Posterior vena cava (tissue), 2 donors: ENCODE measurements around the gene OBSCN. TPM values are rescaled to one million over a fixed set of nuclear protein-coding genes. Genes with fewer than 3 reads are reported as not detected.

Source experiments
- DNase-seq: peaks from one replicate; pipeline ENCODE4 v3.0.0-alpha.2; 2020; ENCODE audit warnings: low spot score
- intact Hi-C, 2 donors: fragments of 100-400 bp; cut with DNase I; formaldehyde crosslinking; loops; one replicate each; pipeline versions ENCODE4 v1.14.1 to v1.14.2; 2022 to 2023
- microRNA-seq, 2 donors: library from miRNA; unstranded; fragments of <30 nt; microRNA quantifications; one replicate each; pipeline ENCODE4 v1.2.0, GENCODE V29; 2020 to 2021; ENCODE audit warnings: borderline microRNAs expressed in 2 of 2
- total RNA-seq, 2 donors: library from RNA; stranded (reverse); fragmentation: NEBNext Ultra II Directional; extraction: Animal tissue kit (Norgen Biotek cat#: 25700); gene quantifications; one replicate each; pipeline ENCODE4 v1.2.1, GENCODE V29; 2021
- donor health status: DM: yes; HTN: yes; CAD: no.
- donor health status: DM: yes; HTN: yes; CAD: no.

The OBSCN gene
- total RNA-seq, 2 donors from 2014 or later, result 3.5 to 6.3 TPM

DNA sequence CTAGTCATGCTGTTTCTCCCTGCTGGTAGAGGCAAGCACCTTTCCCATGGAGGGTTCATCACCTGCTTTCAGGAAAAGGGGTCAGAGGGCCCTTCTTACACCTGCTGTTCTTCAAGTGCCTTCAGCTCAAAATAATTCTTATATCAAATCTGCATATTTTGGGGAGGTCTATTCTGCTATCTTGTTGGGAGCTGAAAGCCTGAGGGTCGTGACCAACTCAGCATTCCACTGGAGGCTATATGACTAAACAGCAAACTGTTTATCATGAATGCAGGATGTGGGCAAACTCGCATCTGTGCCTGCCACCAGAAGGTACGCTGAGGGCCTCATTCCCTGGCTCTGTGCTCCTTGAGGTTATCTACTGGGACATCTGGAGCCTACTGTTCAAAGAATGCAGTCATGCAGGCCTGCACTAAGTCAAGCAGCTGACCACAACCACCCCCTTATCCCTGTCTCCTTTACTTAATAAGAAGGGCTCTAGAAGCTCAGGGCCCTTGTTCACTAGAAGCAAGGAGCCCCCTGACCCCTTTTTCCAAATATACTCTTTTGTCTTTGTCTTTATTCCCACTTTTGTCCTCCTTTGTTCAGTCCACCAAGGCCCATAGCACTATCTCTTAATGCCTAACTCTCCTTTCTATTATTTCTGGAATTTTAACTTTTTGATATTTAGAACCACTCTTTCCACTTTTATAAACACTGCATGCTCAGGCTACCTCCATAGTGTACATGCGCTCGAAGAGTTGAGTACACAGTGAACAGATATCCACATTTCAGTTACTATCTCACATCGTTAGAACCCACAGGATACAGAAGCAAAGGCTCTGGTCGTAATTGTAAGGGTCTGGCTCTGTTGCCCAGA lies 213.4 kb downstream of the OBSCN start:
- DNase-seq, result peak; percentile 11
- intact Hi-C loops, result no loop called here

DNA sequence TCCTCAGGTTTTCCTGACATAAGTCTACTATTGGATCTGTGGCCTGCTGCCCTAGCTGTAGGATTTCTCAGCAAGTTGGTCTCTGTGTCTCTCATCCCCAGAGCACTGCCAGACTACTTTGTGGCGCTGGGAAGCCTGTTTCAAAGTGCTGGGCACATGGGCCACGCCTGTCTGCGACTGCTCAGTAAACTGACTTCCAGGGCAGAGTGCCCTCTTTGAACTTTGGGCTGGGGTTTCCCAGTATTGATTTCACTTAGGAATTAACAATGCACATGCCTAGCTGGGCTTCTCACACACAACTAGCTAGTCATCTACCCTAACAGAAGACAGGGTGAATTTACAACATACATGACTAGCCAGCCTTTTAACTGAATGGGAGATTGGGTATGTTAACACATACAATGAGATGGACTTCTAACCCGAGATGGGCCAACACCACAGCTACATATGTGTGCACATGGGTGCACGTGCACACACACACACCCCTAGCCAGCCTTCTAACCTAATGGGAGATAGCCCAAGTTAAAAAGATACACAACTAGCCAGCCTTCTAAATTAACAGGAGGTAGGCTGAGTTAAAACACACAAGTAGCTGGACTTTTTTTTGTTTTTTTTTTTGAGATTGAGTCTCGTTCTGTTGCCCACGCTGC lies 215.7 kb downstream of the OBSCN start:
- intact Hi-C loops, result no loop called here
- peak; percentile 46 for DNase-seq

DNA sequence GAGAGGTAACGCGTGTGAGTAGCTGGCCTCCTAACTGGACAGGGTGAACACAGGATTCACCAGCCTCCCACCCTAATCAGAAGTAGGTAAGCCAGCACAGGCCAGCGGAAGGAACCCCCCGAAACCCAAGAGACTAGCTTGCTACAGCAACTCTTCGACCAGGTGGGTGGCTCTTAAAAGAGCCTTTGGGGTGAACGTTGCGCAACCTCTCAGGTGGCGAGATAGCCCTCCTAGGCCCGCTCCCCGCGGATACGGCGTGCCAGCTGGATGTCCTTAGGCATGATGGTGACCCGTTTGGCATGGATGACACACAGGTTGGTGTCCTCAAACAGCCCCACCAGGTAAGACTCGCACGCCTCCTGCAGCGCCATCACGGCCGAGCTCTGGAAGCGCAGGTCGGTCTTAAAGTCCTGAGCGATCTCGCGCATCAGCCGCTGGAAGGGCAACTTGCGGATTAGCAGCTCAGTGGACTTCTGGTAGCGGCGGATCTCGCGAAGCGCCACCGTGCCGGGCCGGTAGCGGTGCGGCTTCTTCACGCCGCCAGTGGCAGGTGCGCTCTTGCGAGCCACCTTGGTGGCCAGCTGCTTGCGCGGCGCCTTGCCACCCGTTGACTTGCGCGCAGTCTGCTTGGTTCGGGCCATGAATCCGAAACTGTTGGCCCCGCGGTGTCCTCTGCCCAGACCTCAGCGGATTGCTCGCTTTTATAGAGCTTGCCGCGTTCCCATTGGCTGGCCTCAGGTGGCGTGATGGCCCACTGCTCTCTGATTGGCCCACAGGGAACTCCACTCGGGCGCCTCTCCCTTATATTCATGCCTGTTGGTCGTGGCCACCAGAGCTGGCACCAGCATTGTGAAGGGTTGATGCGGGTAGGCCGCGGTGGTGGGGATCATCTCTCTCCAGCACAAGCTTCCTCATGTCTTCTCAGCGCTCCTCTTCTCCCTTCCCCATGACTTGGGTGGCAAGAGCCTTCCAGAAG lies 217.1 kb downstream of the OBSCN start:
- intact Hi-C loops, result no loop called here
- peak; percentile 69 for DNase-seq

DNA sequence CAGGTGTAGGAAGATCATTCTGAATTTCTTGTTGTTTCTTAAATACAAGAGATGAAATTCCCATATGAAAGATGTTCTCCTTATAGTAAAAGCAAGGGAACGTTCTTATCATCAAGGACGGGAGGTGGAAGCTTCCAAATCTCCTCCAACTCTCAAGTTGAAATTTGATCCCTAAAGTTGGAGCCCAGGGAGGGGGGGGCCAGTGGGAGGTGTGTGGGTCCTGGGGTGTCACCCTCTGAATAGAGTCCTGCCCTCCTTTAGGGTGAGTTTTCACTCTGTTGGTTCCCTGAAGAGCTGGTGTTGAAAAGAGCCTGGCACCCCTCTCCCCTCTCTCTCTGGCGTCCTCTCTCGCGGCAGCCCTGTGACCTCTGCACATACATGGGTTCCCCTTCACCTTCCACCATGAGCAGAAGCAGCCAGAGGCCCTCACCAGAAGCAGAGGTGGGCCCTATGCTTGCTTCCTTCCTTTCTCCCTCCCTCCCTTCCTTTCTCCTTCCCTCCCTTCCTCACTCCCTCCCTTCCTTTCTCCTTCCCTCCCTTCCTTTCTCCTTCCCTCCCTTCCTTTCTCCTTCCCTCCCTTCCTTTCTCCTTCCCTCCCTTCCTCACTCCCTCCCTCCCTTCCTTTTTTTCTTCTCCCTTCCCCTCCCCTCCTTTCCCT lies 218.8 kb downstream of the OBSCN start:
- intact Hi-C loops, result no loop called here
- DNase-seq, result peak; percentile 15

DNA sequence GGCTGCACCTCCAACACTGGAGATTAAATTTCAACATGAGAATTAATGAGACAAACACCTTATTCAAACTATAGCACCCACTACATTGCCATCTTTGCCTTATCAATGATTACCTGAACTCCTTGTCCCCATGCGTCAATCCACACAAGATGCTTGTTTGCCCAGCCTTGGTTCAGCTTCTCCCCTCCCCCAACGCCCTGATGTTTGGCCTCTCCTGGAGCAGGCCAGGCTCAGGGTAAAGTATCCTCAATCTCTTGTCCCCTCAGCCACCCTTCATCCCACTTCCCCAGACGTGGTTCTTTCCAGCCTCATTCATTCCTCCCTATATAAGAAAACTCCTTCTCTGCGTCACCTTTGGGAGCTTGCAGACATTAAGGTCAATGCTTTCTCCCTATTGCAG lies 220.6 kb downstream of the OBSCN start:
- DNase-seq, result peak; percentile 53
- intact Hi-C loops, result no loop called here

Small RNA genes within 50 kb of the gene (microRNA-seq; reads per million reads assigned to microRNA genes)
- 0 reads per million in 2 donors for gene MIR6742

Other genes with a start within 250 kb of the OBSCN start
- gene WNT3A, start 201.0 kb upstream of the OBSCN start, total RNA-seq, result not detected
- gene ARF1, start 125.3 kb upstream of the OBSCN start, total RNA-seq, result 100 to 1,000 TPM; 300 to 342 TPM
- 1 to 10 TPM; 7.8 to 8.0 TPM for gene C1orf35, start 104.7 kb upstream of the OBSCN start, total RNA-seq
- 10 to 100 TPM; 30.0 to 30.9 TPM for gene MRPL55, start 98.7 kb upstream of the OBSCN start, total RNA-seq
- gene GUK1, start 67.8 kb upstream of the OBSCN start, total RNA-seq, result 100 to 1,000 TPM; 220 to 234 TPM
- gene GJC2, start 58.1 kb upstream of the OBSCN start, total RNA-seq, result 1 to 10 TPM; 6.9 to 8.2 TPM
- gene IBA57, start 42.2 kb upstream of the OBSCN start, total RNA-seq, result 1 to 10 TPM; 7.4 to 7.8 TPM
- 10 to 100 TPM; 12.7 to 13.3 TPM for gene TRIM11, start 198.8 kb downstream of the OBSCN start, total RNA-seq
- gene TRIM17, start 208.8 kb downstream of the OBSCN start, total RNA-seq, result 1 to 10 TPM in 1 of 2 donors, under 1 TPM in 1; 0.38 to 1.9 TPM